Colonic mucosa (tissue), 4 donors: ENCODE data around the gene SORCS3. TPM values are rescaled to one million over a fixed set of nuclear protein-coding genes. Genes with fewer than 3 reads are reported as not detected.

Source experiments
- DNase-seq: peaks from one replicate; pipeline ENCODE4 v3.0.0-alpha.2; 2020
- H3K27ac ChIP-seq: fragments of 200-600 bp; one replicate; pipeline ENCODE4 v1.8.0; 2021
- H3K27me3 ChIP-seq: fragments of 200-600 bp; one replicate; pipeline ENCODE4 v1.8.0; 2021
- H3K36me3 ChIP-seq: fragments of 200-600 bp; one replicate; pipeline ENCODE4 v1.8.0; 2021
- H3K4me1 ChIP-seq: fragments of 200-600 bp; one replicate; pipeline ENCODE4 v1.8.0; 2021; ENCODE audit warnings: mild to moderate bottlenecking
- H3K4me3 ChIP-seq: fragments of 200-600 bp; one replicate; pipeline ENCODE4 v1.8.0; 2021
- H3K9ac ChIP-seq, 2 donors: one replicate each; pipeline ENCODE4 v1.7.0; 2013; ENCODE audit warnings: control low read depth in 2 of 2, low read depth in 2 of 2, low read length in 2 of 2
- H3K9me3 ChIP-seq: fragments of 200-600 bp; one replicate; pipeline ENCODE4 v1.8.0; 2021
- intact Hi-C: fragments of 100-400 bp; cut with DNase I; formaldehyde crosslinking; loops from one replicate; pipeline ENCODE4 v1.14.1; 2022
- total RNA-seq, 2 donors: library from RNA; stranded (reverse); fragmentation: NEBNext Ultra II Directional in 1 of 2; extraction: Animal tissue kit (Norgen Biotek cat#: 25700) in 1 of 2; gene quantifications; one replicate each; pipeline ENCODE4 v1.2.1, GENCODE V29; 2021
- TF ChIP-seq, protein P1 (sequence below): fragments of 200-600 bp; IDR thresholded peaks from one replicate; pipeline ENCODE4 v1.8.0; 2022; ENCODE audit warnings: antibody characterized with exemption, mild to moderate bottlenecking
- donor health status: healthy.
- donor health status: DM: no; HTN: no; CAD: no.
- donor health status: DM: no; HTN: no; CAD: no.

Gene SORCS3
- total RNA-seq, 2 donors from 2014 or later = 0.08 TPM; not detected in 1

- DNase-seq = no peak
- intact Hi-C loops = no loop called here
Observed at GRCh38 chr10:104622598-104623209, 18.4 kb upstream of the SORCS3 start.

GRCh38 chr10:104630731-104631130 lies 10.4 kb upstream of the SORCS3 start:
- no peak for DNase-seq

More at GRCh38 chr10:104622598-104623209, 18.4 kb upstream of the SORCS3 start:
- Histone ChIP-seq H3K27me3 (no peaks in the 10 kb centered on the region), H3K9ac (no peak overlapping the region), H3K36me3 (no peaks in the 10 kb centered on the region), H3K4me3 (no peak overlapping the region), H3K9me3 (no peaks in the 10 kb centered on the region), H3K27ac (no peak overlapping the region), H3K4me1 (no peaks in the 10 kb centered on the region)
- TF ChIP-seq, protein P1, sequence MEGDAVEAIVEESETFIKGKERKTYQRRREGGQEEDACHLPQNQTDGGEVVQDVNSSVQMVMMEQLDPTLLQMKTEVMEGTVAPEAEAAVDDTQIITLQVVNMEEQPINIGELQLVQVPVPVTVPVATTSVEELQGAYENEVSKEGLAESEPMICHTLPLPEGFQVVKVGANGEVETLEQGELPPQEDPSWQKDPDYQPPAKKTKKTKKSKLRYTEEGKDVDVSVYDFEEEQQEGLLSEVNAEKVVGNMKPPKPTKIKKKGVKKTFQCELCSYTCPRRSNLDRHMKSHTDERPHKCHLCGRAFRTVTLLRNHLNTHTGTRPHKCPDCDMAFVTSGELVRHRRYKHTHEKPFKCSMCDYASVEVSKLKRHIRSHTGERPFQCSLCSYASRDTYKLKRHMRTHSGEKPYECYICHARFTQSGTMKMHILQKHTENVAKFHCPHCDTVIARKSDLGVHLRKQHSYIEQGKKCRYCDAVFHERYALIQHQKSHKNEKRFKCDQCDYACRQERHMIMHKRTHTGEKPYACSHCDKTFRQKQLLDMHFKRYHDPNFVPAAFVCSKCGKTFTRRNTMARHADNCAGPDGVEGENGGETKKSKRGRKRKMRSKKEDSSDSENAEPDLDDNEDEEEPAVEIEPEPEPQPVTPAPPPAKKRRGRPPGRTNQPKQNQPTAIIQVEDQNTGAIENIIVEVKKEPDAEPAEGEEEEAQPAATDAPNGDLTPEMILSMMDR = no peak

DNA sequence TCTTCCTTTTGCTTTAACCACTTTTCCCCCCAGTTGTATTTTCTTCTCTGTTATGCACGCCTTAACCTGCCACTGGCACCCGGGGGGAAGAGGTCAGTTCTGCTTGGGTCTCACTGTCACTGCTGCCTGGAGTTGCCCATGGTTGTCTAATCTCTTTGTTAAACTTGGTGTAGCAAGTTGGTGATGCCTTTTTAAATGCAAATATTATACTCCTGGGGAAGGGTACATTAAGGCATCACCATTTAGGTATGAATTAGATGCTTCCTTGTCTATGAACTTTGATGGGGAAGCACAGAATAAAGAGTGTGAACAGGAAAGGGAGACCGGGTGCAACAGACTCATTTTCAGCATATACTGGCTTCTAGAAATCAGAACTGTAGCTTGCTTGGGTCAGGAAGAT lies 9.1 kb upstream of the SORCS3 start:
- intact Hi-C loops = no loop called here
- Histone ChIP-seq H3K36me3 (no peaks in the 10 kb centered on the region), H3K4me3 (no peak overlapping the region), H3K27ac (no peak overlapping the region), H3K9me3 (no peaks in the 10 kb centered on the region), H3K9ac (no peak overlapping the region), H3K4me1 (no peaks in the 10 kb centered on the region), H3K27me3 (no peaks in the 10 kb centered on the region)
- DNase-seq = no peak
- TF ChIP-seq, protein P1 = no peak

More at GRCh38 chr10:104630731-104631130, 10.4 kb upstream of the SORCS3 start:
- Histone ChIP-seq H3K36me3 (no peaks in the 10 kb centered on the region), H3K4me1 (no peaks in the 10 kb centered on the region), H3K27ac (no peak overlapping the region), H3K27me3 (no peaks in the 10 kb centered on the region), H3K9ac (no peak overlapping the region), H3K9me3 (no peaks in the 10 kb centered on the region), H3K4me3 (no peak overlapping the region)
- intact Hi-C loops = no loop called here
- TF ChIP-seq, protein P1 = no peak

GRCh38 chr10:104638861-104639589 lies 2.1 kb upstream of the SORCS3 start:
- H3K4me3 ChIP-seq = no peak overlapping the region
- intact Hi-C loops = no loop called here
- TF ChIP-seq, protein P1 = no peak
- H3K27ac ChIP-seq = no peak overlapping the region
- H3K4me1 ChIP-seq = no peaks in the 10 kb centered on the region
- H3K9me3 ChIP-seq = no peaks in the 10 kb centered on the region
- no peak overlapping the region for H3K9ac ChIP-seq
- peaks cover 36% of the 10 kb centered on the region for H3K27me3 ChIP-seq
- DNase-seq = no peak
- no peaks in the 10 kb centered on the region for H3K36me3 ChIP-seq

GRCh38 chr10:104639590-104640338 lies 1.3 kb upstream of the SORCS3 start:
- Histone ChIP-seq H3K9ac (no peak overlapping the region), H3K4me1 (no peaks in the 10 kb centered on the region), H3K27me3 (peaks cover 36% of the 10 kb centered on the region), H3K4me3 (no peak overlapping the region), H3K27ac (no peak overlapping the region), H3K36me3 (no peaks in the 10 kb centered on the region), H3K9me3 (no peaks in the 10 kb centered on the region)
- no peak for DNase-seq
- intact Hi-C loops = no loop called here
- TF ChIP-seq, protein P1 = no peak
